GM21423 (cell line): ENCODE data around the gene NXPE3.

Source experiments
- ATAC-seq: cut with Tn5 transposase; IDR thresholded peaks from one replicate; pipeline ENCODE4 v1.9.1; 2021; ENCODE audit warnings: mild to moderate bottlenecking, moderate library complexity; ENCODE audit not compliant: unreplicated experiment

NXPE3 gene

DNA sequence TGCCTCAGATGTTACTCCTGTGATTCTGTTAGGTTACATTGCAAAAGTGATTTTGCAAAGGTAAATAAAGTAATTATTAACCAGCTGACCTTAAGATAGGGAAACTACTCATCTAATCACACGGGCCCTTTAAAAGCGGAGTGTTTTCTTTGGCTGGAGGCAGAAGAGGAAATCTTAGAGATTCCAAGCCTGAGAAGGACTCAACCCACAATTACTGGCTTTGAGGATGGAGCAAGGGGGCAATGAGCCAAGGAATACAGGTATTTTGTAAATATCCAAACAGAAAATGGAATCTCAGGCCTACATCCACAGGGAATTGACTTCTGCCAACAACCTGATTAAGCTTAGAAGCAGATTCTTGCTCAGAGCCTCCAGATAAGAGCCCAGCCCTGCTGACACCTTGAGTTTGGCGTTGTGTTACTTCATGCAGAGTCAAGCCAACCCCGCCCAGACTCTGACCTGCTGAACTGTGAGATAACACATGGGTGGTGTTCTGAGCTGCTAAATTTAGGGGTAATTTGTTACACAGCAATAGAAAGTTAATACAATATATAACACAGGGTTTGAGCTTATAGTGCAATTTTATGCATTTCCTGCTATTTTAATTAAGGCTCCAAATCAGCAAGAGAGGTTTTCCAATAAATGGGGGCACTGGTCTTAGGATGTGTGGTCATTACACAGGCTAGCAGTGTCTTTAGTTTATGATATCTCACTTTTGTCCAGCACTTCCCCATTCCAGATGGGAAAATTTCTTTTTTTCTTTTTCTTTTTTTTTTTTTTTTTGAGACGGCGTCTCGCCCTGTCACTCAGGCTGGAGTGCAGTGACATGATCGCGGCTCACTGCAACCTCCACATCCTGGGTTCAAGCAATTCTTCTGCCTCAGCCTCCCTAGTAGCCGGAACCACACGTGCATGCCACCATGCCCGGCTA, 89.8 kb downstream of the NXPE3 start:
- ATAC-seq, result no peak

DNA sequence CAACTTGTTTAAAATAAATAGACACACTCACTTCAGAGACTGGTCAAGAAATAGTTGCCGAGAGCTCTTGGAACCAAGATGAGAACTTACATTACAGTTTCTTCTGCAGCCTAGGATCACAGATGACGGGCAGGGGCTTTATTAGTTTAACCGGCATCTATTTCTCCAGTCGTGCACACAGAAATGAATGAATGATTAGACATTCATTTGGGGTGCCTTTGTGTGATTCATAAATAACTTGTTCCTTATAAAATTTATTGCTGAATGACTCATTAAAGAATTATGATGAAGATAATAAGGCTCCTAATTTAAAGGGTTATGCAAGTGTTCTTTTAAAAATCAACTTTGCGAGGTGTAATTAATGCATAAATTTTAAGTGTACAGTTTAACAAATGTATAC, 91.1 kb downstream of the NXPE3 start:
- ATAC-seq, result no peak

GRCh38 chr3:101873619-101874018, 94.6 kb downstream of the NXPE3 start:
- no peak for ATAC-seq

DNA sequence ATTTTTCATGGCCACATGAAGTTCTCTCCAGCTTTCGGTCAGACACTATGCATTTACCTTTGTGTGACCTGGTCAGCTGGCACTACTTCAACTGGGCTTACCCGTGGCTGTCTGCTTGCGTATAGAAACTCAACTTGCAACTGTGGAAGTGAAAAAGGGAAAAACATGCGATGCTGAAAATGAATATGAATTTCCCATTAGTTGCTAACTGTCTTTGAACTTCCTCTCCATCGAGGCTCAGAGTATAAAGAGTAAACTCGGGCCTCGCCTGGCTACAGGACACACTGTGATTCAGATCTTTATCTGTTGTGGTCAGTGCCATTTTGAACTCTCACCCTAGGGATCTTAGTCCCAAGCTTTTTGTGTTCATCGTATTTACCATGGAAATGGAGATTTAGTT, 97.1 kb downstream of the NXPE3 start:
- no peak for ATAC-seq
